ENCODE data around the gene POU2F3.

POU2F3 gene

DNA sequence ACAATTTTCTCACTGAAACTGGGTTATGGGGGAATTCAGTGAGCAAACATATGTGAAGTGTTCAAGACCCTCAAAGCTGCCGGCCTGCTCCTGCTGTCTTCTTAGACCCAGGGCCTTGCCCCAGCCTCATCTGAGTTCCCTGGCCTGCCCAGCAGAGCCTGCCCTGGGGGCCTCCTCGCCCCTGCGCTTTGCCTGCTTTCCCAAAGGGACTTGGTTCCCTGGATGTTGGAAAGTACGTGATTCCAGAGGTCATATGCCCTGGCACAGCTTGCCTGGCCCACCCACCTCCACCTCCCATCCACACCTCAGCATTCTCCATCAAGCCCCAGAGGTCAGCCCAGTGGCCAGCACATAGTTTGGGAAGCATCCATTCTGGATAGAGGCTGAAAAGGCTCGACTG, 13.7 kb upstream of the POU2F3 start:
- no peak for DNase-seq (ENCODE audit: low read depth in 3 of 3, low spot score in 1 of 3)

DNA sequence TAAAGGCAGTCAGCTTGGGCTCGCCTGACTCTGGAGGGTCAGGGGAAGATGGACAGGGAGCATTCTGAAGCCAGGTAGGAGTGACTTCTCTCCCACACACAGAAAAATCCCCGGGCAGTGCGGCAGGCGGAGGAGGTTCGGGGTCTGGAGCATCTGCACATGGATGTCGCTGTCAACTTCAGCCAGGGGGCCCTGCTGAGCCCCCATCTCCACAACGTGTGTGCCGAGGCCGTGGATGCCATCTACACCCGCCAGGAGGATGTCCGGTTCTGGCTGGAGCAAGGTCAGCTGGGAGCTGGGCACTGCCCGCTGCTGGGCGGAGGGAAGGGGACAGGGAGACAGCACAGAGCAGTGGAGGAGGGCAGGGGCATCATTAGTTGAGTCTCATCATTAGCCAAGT, 13.2 kb upstream of the POU2F3 start:
- no peak for DNase-seq (ENCODE audit: low read depth in 3 of 3, low spot score in 1 of 3)

DNA sequence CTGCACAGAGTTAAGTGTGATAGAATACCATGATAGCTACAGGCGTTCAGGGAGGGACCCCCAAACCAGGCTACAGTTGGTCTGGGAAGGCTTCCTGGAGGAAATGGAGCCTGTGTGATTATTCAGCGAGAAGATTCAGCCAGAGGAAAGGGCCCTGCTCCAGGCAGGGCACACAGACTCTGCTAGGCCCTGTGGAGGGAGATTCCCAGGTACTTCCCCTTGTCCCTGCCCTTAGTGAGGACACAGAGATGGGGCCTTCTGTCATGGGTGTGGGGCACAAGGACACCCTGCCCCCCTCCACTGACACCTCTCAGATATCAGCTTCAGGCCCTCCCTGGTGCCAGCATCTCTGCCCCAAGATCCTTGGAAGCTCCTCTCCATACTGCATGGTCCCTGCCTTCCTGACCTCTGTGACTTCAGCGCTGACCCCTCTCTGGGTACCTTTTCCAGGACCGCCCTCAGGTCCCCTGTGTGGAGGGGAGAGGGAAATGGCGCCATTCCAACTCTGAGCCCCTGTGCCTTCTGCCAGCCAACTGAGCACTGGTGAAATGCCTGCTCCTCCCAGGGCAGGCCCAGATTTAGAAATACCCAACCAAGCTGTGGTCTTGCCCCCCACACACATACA, 12.6 kb upstream of the POU2F3 start:
- DNase-seq (ENCODE audit: low read depth in 3 of 3, low spot score in 1 of 3): no peak

DNA sequence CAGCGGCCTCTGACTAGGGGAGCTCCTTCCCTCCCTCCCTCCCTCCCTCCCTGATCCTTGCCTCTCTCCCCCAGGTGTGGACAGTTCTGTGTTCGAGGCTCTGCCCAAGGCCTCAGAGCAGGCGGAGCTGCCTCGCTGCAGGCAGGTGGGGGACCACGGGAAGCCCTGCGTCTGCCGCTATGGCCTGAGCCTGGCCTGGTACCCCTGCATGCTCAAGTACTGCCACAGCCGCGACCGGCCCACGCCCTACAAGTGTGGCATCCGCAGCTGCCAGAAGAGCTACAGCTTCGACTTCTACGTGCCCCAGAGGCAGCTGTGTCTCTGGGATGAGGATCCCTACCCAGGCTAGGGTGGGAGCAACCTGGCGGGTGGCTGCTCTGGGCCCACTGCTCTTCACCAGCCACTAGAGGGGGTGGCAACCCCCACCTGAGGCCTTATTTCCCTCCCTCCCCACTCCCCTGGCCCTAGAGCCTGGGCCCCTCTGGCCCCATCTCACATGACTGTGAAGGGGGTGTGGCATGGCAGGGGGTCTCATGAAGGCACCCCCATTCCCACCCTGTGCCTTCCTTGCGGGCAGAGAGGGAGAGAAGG, 11.1 kb upstream of the POU2F3 start:
- DNase-seq (ENCODE audit: low read depth in 3 of 3, low spot score in 1 of 3): no peak

DNA sequence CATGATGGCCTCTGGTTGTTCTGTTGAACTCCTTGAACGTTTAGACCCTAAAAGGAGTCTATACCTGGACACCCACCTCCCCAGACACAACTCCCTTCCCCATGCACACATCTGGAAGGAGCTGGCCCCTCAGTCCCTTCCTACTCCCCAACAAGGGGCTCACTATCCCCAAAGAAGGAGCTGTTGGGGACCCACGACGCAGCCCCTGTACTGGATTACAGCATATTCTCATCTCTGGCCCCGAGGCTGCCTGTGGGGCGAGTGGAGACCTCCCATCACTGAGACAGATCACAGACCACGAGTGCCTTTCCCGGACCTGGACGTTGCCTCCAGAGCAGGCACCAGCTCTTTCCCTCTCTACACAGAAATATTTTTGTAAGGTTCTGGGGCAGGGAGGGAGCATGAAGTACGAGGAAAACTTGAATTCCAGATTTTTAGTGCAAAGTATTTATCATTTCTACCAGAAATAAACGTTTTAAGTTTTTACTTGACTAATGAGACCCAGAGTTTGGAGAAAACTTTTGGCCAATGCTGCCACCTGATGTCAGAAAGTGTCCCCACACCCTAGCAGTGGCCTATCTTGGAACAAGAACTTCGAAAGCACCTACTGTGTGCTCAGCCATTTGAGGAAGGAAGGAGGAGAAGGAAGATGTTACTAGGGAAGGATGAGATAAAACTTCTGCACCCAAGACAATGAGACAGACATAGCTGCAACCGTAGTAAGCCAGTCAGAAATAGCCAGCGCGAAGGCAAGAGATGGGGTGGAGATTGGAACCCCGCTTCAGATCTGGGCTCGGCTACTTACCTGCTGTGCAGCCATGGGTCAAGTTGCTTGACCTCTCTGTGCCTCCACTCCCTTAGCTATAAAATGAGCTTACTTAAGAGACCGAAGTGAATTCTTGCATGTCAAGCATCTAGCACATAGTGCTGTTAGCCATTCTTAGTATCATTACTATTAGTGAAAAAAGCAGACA, 10.2 kb upstream of the POU2F3 start:
- DNase-seq (ENCODE audit: low read depth in 3 of 3, low spot score in 1 of 3): no peak

DNA sequence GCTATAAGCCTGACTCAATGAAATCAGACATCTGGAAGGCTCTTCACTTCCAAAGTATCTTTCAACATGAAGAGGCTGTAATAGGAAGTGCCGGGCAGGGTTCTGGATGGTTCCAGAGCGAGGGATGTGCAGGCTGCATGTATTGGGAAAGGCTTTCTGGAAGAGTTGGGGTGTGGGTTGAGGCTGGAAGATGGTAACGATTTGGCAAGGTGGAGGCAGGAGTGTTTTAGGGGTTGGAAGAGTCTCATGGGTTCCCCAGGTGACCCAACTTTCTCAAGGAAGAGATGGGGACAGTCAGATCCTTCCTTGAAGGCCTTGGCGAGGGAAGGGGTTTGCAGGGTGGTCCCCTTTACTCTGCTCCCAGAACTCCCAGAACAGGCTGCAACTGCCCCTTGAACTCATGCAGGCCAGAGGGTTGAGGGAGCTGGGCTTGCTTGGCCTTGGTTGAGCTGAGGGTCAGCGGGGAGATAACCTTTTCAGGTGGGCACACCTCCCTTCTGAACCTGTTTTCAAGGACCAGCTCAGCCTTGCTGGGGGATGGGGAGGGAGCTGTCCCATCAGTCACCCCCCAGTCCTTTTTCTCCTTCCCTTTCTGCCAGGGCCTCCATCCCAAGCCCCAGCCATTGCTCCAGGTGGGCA, 9.4 kb upstream of the POU2F3 start:
- DNase-seq (ENCODE audit: low read depth in 3 of 3, low spot score in 1 of 3): no peak

DNA sequence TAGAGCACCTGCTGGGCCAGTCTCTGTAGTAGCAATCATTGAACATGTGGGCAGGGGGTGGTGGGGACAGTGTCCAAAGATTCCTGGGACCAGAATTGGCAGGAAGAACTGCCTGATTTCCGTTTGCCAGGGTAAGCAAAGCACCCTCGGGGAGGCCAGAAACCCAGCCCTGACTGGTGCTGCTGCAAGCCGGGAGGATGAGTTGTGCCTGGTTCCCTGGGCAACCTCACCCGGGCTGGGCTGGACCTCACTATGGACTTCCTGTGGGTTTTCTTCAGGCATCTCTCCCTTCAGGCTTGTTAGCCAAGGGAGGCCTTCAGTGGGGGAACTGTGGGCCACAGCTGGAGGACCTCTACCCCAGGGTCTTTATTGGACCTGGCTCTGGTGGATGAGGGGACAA, 8.0 kb upstream of the POU2F3 start:
- no peak for DNase-seq (ENCODE audit: low read depth in 3 of 3, low spot score in 1 of 3)

DNA sequence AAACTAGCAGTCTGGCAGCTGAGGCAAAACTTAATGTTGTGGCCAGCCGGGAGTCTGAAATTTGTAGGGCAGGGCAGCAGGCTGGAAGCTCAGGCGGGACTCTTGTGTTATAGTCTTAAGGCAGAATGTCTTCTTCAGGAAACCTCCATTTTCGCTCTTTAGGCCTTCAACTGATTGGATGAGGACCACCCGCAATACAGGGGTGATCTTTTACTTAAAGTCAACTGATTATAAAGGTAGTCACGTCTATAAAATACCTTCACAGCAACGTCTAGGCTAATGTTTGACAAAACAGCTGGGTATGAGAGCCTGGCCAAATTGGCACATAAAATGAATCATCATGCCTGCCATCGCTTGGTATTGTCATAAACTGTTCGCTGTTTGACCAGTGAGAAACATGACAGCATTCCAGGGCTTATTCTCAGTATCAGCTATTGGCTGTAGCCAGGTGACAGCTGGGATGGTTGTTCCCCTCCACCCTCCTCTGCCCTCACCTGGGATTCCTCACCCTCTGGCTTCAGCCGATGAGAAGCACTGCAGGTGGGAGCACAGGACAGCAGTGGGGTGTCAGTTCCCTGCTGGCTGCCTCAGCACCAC, 6.6 kb upstream of the POU2F3 start:
- no peak for DNase-seq (ENCODE audit: low read depth in 3 of 3, low spot score in 1 of 3)

DNA sequence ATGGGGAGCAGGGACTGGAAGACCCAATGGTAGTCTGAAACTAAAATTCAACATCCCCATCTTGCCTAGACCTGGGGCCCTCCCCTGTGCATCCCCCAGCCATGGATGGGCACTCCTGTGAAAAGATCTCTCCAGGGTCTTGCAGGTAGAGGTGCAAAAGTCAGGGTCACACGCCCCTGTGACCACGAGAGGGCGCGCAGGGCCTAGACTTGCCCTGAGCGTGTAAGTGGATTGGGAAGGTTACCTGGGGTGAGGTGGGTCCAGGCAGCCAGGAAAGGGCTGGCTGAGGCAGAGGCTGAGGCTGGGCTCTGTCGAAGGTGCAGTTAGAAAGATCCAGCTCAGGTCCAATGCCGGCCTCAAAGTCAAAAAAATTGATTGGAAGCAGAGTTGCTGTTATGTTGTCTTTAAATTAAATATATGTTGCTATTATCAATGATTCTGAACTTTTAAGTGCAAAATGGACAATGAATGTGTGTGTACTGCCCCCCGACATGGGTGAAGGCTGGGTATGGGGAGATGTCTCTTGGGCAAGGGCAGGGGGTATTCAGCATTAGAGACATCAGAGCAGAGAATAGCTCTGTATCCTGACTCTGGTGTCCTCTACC, 4.8 kb upstream of the POU2F3 start:
- peak in 2 of 3 donors; percentile 5 to 48 for DNase-seq (ENCODE audit: low read depth in 3 of 3, low spot score in 1 of 3)

DNA sequence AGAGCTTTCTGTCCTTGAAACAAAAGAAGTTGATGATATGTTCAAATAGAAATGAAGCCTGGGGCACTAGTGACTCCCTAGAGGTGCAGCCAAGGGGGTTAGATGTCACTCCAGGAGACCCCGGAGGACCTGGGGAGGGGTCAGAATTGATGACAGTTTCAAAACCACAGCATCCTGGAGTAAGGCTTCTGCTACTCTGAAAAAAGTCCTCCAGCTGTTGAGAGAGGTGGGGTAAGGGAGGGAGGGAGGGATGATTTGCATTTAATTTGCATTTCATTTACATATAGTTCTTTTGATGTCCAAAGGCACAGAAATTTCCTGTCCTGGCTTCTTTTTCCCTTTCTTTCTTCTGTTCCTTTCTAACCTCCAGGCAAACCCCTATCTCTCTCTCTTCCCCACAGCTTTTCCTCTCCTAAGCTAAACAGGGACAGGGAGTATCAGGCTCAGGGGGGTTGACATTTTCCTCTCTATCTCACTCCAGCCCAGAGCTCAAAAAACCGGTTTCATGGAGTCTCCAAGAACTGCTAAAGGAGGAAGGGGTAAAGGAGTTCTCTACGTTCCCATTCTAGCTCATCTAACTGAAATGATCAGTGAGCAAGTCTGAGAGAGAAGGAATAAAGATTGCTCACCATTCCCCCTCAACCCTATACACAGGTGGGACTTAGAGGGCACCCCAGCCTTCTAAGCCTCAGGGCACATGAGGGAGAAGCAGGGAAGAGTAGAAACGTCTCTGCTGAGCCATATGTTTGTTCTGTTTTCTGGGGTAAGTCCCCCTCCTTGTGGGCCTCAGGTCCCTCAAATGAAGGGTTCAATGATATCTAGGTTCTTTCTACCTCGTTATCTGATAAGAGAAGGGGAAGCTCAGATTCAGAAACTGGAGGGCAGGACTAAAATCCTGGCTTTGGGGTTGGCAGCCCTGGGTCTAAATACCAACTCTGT, 3.5 kb upstream of the POU2F3 start:
- DNase-seq (ENCODE audit: low read depth in 3 of 3, low spot score in 1 of 3): no peak

DNA sequence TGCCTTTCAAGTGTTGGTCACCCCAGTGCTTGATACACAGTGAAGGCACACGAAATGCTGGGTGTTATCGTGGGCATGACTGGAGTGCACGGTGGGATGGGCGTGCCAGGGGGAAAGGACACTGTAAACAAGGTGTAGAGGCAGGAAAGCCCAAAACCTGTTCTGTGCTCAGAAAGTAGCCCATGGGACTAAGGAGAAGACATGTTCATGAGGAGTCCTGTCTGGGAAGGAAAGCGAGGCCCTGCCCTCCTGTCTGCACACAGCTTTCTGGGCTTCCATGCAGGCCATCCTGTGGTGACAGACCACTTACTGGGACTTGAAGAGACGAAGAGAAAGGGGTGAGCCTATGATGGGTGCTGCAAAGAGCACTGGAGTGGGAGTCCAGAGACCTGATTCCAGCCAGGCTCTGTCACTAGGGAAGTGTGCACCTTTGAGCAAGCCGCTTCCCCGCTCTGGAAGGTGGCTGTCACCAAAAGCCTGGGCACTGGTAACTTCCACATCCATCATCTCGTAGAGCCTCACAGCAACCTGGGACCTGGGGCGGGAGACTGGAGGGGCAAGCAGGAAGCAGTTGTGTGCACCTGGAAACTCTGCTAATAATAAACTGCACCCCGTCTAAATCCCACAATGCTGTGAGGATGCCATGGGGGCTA, 846 bp upstream of the POU2F3 start:
- no peak for DNase-seq (ENCODE audit: low read depth in 3 of 3, low spot score in 1 of 3)

DNA sequence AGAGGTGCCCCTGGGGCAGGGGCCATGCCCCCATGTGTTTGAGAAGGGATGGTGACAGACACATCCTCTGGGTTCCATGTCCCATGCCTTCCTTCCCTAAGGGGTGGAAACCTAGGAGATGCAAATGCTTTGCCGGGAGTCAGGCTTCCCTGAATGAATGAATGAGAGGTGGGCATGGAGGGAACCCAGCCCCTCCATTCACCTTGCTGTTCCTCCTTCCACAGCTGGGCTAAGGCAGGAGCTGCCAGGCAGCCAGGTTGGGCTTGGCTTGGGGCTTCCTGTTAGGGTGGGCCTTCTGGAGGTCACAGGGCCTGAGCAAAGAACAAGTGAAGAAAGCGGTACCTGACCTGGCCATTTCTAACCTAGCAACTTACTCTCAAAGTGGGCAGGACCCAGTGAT, 926 bp downstream of the POU2F3 start:
- DNase-seq (ENCODE audit: low read depth in 3 of 3, low spot score in 1 of 3): no peak

DNA sequence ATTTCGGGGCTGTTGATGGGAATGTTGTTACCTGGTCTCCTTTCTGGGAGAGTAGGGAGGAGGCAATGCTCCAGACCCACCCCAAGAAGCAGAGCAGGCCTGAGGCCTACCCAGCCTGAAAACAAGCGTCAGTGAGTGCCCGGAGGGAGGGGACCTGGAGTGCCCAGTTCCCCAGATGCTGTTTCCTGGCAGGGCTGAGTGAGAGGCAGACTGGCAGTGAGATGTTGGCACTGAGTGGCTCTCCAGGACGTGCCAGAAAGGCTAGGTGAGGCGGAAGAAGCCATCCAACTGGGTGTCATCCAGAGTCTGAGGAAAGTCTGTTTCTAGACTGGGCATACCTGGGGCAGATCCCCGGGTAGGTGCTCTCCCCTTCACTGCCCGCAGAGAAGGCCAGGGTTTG, 1.3 kb downstream of the POU2F3 start:
- DNase-seq (ENCODE audit: low read depth in 3 of 3, low spot score in 1 of 3): no peak

DNA sequence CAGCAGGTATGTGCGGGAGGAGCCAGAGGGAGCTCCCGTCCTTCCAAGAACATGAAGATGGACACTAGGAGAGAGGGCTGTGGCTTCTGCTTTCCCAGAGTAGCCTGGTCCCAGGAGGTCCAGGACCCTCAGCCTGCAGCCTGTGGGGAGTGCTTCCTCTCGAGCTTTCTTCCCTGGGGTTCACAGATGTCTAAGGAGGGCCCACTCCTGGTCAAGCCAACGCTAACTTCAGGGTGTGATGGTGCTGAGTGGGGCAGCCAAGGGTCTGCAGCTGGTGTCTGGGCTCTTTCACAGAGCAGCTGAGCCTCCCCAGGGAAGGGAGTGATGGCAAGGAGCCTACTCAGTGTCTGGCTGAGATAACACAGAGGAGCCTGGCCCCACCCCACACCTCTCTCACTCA, 3.3 kb downstream of the POU2F3 start:
- DNase-seq (ENCODE audit: low read depth in 3 of 3, low spot score in 1 of 3): no peak

DNA sequence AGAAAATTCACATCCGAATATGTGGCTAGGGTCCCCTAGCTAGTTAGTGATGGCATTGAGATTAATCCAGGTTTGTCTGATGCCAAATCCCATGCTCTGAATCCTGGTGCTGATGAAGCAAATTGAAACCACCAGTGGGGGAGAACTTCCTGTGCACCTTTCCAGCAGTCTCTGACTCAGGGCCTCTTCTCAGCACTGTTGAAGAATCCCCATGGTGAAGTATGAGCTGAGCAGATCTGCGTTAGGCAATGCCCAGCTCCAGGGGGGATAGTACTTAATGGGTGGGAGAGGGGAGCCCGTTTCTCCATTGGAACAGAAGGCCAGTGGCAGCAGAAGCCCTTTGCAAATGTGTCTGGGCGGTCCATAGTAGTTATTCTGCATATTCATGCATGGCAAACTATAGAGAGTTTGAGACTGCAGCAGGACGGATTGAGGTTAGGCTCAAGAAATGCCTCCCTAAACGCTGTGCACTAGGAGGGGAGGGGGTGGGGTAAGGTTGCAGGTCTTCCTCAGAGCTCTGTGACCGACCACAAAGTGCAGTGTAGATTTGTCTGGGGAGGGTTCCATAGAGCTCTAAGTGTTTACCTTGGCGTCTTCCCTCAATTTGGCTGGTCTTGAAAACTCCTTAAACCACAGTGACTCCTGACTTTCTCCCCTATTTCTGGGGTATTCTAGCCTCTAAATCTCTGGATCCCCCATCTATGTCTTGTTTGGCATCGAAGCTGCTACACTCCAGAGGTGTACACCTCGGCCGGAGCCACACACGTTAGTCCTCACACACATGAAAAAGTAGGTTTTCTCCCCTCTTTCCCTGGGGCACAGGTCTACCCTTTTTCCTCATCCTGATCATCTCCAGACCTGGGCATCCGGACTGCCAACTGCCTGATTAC, 4.8 kb downstream of the POU2F3 start:
- DNase-seq (ENCODE audit: low read depth in 3 of 3, low spot score in 1 of 3): no peak

DNA sequence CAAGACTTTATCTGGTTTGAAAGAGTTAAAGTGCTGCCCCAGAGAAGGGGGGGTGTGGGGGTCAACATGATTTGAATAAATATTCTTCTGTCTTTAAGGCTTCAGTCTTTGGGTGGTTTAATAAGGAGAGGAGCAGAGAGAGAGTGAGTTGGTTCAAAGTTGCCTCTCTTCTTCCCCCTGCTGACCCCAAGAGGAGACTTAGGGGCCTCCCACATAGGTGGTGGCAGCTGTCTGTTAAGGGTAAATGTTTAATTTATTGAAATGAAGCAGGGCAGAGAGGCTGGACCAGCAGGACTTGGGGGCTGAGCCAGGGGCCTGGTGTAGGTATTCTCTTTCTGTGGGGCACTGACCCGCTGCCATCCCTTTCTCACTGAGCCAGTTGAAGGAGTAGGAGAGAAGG, 5.5 kb downstream of the POU2F3 start:
- no peak for DNase-seq (ENCODE audit: low read depth in 3 of 3, low spot score in 1 of 3)

DNA sequence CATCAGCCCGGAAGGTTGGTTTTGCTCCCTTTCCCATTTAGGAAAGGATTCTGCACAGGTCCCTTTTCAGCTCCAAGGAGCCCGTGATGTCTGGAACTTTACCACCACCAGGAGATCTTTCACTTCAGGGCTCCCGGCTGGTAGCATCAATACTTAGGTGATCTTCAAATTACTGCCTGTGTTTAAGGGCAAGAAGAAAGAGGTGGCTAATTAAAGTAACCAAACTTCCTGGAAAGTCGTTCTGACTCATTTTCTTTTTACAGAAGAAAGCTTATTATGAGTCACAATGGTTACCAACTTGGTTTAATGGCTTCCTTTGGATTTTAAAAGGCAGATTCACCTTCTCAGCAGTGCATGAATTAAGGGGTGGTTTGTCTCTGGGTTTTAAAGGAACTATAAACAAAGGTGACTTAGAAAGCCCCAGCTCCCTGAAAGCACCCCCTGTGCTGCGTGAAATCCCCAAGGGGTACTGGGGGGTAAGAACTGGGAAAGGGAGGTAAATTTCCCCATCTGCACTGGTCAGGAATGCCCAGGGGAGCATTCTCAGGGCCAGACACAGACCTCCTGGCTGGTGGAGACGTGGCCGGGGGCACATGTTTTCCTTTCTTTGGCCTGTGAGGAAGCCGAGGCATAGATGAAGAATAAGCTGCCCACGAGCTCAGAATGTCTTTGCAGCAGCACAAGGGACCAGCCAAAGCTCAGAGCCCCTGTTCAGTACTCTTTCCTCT, 8.8 kb downstream of the POU2F3 start:
- DNase-seq (ENCODE audit: low read depth in 3 of 3, low spot score in 1 of 3): no peak
